GM12891 (cell line): ENCODE measurements around the gene ZNF444.

ENCODE experiments used
- POLR2A ChIP-seq: IDR thresholded peaks from 2 replicates; pipeline ENCODE4 v1.6.1; 2011; ENCODE audit warnings: low read depth, low read length, control low read depth
- POLR2AphosphoS5 ChIP-seq: IDR thresholded peaks from 2 replicates; pipeline ENCODE4 v1.6.1; 2011; ENCODE audit warnings: low read depth, low read length, control low read depth
- SPI1 ChIP-seq: IDR thresholded peaks from 2 replicates; pipeline ENCODE4 v1.6.1; 2011; ENCODE audit warnings: low read depth, low read length, control low read depth
- TAF1 ChIP-seq: IDR thresholded peaks from 2 replicates; pipeline ENCODE4 v1.6.1; 2011; ENCODE audit warnings: low read depth, low read length, control low read depth

GRCh38 chr19:56097776-56098175 lies 43.3 kb upstream of the ZNF444 start:
- TF ChIP-seq POLR2AphosphoS5 (no peak), POLR2A (no peak), SPI1 (no peak), TAF1 (no peak)
